ENCODE data around the gene WDR18. TPM values are rescaled to one million over a fixed set of nuclear protein-coding genes. Genes with fewer than 3 reads are reported as not detected.

WDR18 gene
- total RNA-seq, 4 donors from 2014 or later = 13.6 to 34.9 (median 17.3) TPM

- no peak overlapping the region for H3K27ac ChIP-seq
- no peaks in the 10 kb centered on the region for H3K4me1 ChIP-seq
- no peaks in the 10 kb centered on the region for H3K27me3 ChIP-seq
- no peaks in the 10 kb centered on the region for H3K9me3 ChIP-seq
- intact Hi-C loops (cut with DNase I; ENCODE audit: low total_unique reads) = no loop called here
- TF ChIP-seq POLR2A (IDR thresholded peaks at IDR 0.05) = no peak
- TF ChIP-seq CTCF (IDR thresholded peaks at IDR 0.05) = no peak
- DNase-seq = no peak
- H3K4me3 ChIP-seq = no peak overlapping the region
- no peaks in the 10 kb centered on the region for H3K36me3 ChIP-seq
Measured at GRCh38 chr19:961866-962620, 22.1 kb upstream of the WDR18 start.

GRCh38 chr19:962683-963400, 21.3 kb upstream of the WDR18 start:
- Histone ChIP-seq H3K27ac (no peak overlapping the region), H3K4me3 (no peak overlapping the region), H3K27me3 (no peaks in the 10 kb centered on the region), H3K4me1 (no peaks in the 10 kb centered on the region), H3K36me3 (no peaks in the 10 kb centered on the region), H3K9me3 (no peaks in the 10 kb centered on the region)
- DNase-seq = no peak
- no peak for TF ChIP-seq POLR2A (IDR thresholded peaks at IDR 0.05)
- no peak for TF ChIP-seq CTCF (IDR thresholded peaks at IDR 0.05)
- intact Hi-C loops (cut with DNase I; ENCODE audit: low total_unique reads) = no loop called here

- intact Hi-C loops (cut with DNase I; ENCODE audit: low total_unique reads) = no loop called here
- Histone ChIP-seq H3K4me3 (no peak overlapping the region), H3K36me3 (no peaks in the 10 kb centered on the region), H3K4me1 (no peaks in the 10 kb centered on the region), H3K27ac (no peak overlapping the region), H3K9me3 (no peaks in the 10 kb centered on the region), H3K27me3 (no peaks in the 10 kb centered on the region)
- TF ChIP-seq POLR2A (IDR thresholded peaks at IDR 0.05) (no peak), CTCF (IDR thresholded peaks at IDR 0.05) (no peak)
- no peak for DNase-seq
Measured at GRCh38 chr19:963486-963951, 20.6 kb upstream of the WDR18 start.

GRCh38 chr19:964116-964520, 20.0 kb upstream of the WDR18 start:
- no peak for DNase-seq
- H3K27ac ChIP-seq = no peak overlapping the region
- H3K9me3 ChIP-seq = no peaks in the 10 kb centered on the region
- no peaks in the 10 kb centered on the region for H3K27me3 ChIP-seq
- intact Hi-C loops (cut with DNase I; ENCODE audit: low total_unique reads) = no loop called here
- H3K36me3 ChIP-seq = no peaks in the 10 kb centered on the region
- H3K4me1 ChIP-seq = no peaks in the 10 kb centered on the region
- H3K4me3 ChIP-seq = no peak overlapping the region
- TF ChIP-seq CTCF (IDR thresholded peaks at IDR 0.05) (no peak), POLR2A (IDR thresholded peaks at IDR 0.05) (no peak)

All from uterus (tissue), 4 donors.